Activated CD8-positive, alpha-beta memory T cell treated with anti-CD3 and anti-CD28 coated beads for 4 hours (primary cell): ENCODE measurements around the gene EMILIN3.

Source experiments
- DNase-seq, 2 donors: peaks; one replicate each; pipeline ENCODE4 v3.0.0-alpha.2; 2020; ENCODE audit warnings: low read depth in 2 of 2

EMILIN3 gene

DNA sequence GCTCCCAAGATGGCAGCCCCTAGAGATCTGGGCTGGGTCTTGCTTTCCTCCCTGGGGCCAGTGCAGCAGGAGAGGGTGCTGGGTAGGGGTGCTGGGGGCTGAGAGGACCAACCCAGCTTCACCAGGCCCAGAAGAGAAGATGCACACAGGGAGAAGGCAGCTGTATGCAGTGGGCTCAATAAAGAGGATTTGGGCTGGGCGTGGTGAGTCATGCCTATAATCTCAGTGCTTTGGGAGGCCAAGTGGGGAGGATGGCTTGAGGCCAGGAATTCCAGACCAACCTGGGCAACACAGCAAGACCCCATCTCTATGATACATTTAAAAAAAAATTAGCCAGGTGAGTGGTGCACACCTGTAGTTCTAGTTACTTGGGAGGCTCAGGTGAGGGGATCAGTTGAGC lies 25.7 kb upstream of the EMILIN3 start:
- DNase-seq, result no peak

DNA sequence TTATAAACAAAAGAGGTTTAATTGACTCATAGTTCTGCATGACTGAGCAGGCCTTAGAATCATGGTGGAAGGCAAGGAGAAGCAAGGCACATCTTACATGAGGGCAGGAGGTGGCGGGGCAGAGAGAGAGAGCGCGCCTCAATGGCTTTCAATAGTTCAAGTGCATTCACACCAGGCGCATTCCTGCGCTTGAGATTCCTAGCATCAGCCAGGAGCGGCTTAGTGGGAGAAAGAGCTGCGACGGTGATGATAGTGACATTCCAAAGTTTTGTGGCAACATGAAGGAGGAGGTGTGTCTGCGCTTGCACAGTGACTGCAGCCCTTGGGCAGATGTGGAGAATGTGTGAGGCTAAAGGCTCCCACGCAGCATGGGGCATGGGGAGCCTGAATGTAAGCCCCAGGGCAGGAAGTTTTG lies 25.0 kb upstream of the EMILIN3 start:
- no peak for DNase-seq

DNA sequence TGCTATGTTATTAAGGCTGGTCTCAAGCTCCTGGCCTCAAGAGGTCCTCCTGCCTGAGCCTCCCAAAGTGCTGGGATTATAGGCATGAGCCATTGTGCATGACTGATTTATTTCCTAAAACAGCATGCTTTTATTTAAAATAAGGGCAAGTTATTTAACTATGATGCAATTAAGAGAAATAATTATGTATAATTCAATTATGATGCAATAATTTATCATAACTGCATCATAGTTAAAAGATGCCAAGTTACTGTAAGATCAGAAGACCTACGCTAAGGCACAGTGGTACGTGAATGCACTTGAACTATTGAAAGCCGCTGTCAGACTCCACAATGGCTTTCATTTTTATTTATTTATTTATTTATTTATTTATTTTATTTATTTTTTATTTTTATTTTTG lies 24.3 kb upstream of the EMILIN3 start:
- DNase-seq, result no peak

DNA sequence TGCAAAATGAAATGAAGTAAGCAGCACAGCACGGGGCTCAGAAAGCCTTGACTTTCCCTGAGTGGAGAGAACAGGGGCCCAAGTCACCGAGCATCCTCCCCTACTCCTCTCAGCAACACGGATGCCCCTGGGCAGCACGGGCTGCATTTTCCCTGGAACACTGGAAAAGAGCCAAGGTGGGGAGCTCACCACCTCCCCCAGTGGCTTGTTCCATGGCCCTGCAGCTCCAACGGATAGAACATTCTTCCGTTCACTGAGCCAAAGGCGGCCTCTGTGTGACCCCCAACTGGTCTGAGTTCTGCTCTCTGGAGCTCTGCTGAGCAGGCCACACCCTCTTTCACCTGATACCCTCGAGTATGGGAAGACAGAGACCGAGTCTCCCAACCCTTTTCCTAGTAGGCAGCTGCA lies 20.8 kb upstream of the EMILIN3 start:
- no peak for DNase-seq

DNA sequence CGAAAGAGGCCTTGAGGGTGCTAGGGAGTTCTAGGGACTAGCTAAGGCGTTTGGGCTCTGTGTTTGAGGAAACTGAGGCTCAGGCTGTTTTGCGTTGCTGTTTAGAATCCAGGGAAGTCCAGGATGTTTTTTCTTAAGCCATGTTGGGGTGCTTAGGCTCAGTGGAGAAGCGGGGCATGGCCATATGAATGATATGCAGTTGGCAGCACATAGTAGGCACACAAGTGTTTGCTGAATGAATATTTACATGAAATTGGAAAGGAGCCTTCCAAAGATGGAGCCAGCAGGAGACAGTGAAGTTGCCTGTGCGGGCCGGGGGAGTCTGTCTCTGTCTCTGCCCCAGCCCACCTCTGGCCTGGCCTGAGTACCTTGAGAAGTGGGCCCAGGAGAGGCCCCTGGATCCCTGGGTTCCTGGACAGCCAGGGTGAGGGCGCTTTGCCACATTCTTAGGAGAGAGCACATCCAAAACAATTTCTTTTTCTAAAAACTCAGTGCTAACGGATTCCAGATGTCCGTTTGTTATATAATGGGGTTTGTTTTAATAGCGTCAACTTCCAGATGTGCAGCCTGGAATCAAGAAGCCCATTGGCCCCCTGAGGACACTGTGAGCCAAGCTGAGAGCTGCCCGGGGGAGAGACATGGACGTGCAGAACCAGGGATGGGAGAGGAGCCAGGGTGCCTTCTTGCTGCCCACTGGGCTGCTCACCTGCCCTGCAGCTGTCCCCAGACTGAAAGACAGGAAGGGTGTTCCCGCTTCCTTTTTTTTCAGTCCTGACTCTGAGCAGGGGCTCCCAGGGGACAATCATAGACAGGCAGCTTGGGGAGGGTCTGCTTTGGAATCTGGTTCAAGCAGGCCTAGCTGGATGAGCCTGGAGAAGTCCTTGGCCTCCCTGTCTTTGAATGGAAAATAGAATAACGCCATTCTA lies 20.1 kb upstream of the EMILIN3 start:
- no peak for DNase-seq

DNA sequence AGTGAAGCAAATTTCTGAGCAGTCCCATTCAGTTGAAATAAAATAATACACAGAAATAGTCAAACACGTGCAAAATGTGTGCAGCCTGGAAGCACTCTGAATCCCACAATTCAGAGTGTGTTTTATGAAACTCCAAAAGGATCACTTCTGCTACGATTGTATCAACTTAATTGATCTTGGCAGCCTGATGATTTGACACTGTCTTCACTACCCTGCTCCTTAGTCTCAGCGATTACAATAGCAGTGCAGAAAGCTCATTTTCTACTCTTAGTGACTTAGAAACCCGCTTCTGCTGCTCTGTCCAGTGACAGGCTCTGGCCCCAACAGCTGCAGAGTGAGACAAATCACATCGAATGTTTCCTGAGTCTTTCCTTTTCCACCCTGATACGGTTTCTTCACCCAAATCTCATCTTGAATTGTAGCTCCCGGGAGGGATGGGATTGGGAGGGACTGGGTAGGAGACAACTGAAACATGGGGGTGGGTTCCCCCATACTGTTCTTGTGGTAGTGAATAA lies 16.2 kb upstream of the EMILIN3 start:
- no peak for DNase-seq

DNA sequence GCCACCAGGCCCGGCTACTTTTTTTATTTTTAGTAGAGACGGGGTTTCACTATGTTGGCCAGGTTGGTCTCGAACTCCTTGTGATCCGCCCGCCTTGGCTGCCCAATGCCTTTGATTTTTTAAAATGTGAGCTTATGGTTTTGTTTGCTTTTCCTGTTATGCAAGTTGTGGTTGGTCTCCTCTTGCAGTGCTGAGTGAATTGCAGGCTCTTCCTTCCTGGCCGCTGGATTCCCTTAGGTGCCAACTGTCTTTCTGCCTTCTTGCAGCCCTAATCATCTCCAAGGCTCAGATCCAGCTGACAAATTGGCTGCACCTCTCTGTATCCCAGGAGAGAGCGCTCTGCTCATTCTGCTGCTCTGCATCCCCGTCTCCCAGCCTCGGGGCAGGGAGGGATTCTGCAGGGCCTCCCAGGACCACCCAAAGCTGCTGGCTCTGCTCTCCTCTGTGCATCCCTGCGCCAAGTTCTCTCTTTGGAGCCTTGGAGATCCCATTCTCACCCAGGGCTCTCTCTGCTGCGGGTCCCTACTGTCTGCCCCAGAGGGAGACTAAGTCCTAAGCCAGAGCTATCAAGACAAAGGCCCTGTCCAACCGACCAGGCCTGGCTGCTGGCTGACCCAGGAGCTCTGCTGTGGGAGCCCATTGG lies 14.1 kb upstream of the EMILIN3 start:
- no peak for DNase-seq

DNA sequence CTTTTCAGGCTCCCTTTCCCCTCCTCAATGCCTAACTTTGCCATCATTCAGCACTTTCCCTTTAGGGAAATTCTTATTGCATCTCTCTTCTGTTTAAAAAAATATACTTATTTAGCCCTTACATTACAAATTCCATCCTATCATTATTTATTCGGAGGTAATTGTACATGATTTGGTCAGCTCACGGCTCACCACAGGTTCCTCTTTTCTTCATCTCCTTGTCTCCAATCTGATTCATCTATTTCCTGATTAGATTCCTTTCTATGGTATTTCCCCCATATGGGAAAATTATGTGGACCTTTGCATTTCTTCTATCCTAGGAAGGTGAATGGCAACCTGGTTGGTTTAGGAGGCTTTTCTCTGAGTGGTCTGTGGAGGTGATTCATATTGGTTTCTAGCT lies 12.9 kb upstream of the EMILIN3 start:
- DNase-seq, result no peak

DNA sequence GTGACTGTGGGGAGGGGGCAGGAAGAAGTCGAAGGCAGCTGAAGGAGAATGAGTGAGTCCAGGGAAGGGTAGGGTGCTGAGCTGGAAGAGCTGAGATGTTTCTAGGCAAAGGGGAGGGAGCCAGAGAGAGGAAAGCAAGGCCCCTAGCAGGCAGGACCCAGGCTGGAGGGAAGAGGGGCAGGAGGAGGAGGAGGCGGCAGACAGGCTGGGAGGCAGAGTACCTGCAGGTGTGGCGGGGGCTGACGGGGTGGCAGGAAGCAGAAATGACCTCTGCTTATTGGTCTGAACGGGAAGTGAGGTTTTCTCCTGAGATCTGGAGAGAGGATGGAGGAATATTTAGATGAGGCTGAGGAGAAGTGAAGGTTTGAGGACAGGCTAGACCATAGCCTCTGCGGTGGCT lies 10.7 kb upstream of the EMILIN3 start:
- no peak for DNase-seq

DNA sequence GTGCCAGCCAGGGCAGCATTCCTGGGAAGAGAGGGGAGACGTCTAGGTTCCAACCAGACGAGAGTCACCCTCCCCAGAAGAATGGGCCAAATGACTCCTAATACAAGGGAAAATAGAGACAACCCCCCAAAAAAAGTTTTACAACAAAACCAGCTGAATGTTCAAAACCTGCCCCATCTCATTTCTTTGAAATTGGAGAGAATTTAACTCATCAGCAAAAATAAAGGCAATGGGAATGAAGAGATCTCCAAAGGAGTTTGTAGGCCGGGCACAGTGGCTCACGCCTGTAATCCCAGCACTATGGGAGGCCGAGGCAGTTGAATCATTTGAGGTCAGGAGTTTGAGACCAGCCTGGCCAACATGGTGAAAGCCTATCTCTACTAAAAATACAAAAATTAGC lies 9.7 kb upstream of the EMILIN3 start:
- no peak for DNase-seq

DNA sequence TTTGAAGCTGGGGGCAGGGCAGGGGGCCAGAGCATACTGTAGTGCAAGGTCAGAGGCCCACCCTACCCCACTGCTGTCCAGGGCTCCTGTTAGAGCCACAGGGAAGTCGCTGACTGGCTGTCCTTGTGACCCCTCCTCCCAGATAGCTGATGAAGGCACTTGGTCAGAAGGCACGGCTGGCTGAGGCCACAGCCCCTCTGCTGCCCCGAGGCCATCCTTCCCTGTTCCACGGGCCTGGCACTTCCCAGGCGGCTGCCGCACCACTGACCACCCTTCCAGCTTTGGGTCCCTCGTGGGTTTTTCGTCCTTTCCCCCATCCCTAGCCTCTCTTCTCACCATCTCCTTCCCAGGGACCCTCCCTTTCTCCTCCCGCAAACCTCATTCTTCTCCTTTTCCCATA lies 9.2 kb upstream of the EMILIN3 start:
- no peak for DNase-seq

DNA sequence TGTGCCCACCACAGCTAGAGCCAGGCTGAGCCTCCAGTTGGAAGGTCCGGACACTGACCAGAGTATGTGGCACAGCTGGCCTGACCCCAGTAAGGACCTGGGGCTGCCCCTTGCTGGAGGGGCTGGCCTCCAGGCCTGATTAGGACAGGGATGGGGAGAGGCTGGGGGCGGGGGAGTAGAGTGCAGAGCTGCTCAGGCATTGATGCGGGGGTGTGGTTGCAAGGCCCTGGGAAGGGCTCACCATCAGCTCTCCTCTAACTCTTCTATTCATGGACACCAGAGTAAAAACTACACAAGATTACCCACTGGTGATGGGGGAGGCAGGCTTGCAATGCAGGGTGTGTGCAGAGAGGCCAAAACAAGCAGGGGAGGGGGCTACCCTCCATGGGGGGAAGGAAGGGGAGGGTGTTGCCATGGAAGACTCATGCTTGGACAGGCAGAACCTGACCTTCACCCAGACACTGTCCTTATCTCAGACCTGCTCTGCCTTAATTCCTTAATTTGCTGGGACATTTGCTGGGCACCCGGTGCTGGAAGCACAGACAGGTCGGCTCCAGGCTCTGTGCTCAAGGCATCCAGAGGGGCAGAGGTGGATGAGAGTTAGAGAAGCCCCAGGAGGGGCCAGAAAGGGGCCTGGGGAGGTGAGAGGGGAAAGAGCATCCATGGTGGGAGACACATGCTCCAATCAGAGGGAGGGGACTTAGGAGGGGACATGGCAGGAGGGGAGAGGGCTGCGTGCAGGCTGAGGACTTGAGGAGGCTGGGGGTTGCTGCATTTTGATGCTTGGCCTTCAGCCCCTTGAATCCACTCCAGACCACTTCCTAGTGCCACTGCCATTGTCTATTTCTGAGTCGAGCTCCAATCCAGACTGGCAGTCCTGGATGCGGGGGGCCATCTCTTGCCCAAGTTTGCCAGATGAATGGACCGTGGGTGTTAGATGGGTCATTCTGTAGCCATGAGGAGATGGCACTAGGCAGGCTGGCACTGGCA lies 7.6 kb upstream of the EMILIN3 start:
- no peak for DNase-seq

DNA sequence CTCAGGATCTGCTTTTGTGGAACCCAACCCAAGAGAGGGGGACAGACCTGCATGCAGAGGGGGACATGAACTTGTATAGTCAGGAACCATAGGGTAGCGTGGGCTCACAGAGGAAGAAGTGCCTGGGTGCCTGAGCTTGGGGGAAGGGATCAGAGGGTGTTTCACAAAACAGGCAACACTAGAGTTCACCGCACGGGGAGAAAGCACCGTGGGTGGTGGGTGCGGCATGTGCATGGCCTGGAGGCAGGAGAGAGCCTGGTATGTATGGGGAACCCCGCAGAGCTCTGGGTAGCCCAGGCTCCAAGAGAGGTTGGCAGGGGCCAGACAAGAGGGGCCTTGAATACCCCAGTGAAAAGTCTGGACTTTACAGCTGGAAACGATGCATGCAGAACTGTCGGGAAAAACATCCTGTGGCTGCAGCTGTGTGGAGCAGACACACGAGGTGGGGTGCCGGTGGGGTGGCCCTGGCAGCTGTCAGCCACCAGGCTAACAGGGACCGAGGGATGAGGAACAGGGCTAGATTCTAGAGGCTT lies 6.7 kb upstream of the EMILIN3 start:
- no peak for DNase-seq

DNA sequence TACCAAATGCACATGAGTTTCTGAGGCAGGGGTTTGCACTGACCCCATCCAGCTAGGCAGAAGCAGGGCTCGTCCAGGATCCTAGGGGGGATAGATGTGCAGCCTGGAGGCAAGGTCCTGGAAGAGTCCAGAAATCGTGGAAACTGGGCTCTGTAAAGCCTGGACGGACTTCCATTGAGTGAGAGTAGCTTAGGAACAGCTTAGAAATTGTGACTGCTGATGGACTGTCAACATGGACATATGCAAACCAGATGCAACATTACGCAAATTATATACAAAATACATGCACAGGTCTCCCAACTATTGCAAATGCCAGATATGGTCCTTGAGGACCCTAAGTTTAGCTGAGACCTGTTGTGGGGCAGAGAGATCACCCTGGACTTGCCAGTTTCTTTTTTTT lies 4.8 kb upstream of the EMILIN3 start:
- no peak for DNase-seq

DNA sequence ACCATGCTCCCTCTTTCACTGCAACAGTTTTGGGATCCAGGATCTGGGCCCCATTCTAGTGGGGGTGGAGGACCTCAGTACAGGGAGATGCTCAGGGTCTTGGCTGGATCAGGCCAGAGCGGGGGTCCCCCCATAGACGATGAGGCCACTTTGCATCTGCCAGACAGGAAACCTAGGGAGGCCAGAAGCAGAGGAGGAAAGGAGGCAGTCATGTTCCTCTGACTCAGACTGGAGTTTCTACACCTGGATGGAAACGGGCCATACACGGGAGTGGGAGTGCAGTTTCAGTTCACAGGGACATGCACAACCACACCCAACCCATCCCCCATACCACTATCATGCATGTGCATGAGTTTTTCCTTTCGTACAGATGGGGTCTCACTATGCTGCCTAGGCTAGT lies 3.6 kb upstream of the EMILIN3 start:
- no peak for DNase-seq

DNA sequence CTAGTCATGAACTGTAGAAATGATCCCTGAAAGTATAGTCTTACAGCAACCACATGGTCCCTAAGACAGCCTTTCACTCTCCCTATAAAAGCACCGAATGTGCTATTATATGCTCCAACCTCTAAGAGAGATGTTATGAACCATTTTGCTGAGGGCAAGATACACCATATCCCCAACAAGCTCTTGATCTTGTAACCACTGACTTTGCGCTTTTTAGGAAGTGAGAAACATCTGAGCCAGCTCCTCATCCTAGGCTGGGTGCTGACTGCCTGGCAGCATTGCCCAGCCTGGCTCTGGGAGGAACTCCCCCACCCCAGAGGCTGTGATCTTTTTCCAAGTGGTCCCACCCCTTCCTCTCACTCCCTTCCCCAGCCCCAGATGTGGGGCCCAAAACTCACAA lies 3.1 kb upstream of the EMILIN3 start:
- no peak for DNase-seq

DNA sequence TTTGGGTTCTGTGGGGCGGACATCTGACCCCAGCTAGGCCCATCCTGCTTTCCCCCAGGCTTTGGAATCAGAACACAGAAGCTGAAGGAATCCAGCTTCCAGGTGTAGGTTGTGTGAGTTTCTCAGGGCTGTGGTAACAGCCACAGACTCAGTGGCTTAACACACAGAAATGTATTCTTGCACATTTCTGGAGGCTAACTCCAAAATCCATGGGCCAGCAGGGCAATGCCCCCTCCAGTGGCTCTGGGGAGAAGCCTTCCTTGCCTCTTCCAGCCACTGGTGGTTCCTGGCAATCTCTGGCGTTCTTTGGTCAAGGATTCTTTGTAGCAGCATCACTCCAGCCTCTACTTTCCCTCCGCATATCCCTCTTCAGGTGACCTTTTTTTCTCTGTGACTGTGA lies 1.3 kb upstream of the EMILIN3 start:
- no peak for DNase-seq

DNA sequence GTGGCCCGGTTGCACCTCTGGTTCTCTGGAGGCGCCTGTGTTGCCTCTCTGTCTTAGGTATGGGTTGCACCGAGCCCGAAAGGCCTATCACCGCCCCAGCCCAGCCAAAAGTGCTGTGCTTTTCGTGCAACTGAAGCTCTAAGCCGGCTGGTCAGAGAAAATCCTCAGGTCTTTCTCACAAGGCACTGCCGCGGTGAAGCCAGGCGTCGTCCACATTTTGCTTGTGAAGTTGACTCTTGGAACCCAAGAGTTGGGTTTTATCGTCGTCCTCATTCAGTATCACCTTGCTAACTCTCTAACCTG lies 726 bp upstream of the EMILIN3 start:
- no peak for DNase-seq

DNA sequence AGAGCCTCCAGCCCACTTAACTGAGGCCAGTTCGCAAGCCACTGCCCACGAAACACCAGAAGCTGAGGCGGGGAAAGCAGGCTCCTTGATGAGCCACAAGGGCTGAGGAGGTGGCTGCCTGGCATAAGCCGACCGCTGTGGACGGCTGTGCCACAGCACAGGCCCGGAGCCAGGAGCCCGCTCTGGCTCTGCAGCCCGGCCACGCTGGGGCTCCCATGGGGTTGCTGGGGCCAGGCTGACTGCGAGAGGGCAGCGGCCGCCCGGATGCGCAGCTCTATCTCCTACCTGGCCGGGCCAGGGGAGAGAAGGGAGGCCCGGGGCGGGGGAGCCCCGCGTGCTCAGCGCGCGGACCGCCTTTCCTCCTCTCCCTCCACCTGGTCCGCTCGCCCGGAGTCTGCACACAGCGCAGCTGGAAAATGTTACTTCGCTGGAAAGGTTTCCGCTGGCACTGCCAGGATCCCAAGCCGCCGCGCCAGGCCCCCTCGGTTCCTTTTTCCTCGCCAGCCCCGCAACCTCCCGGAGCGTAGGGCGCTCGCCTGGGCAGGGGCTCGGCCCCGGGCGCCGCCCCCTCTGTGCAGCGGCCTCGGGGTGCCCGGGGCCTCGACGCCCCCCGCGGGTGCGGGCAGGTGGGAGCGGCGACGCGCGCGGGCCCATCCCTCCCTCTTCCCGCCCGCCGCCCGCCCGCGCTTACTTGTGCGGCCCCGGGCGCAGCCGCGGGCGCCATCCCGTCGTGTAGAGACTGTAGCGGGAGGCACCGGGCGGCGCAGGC lies 657 bp downstream of the EMILIN3 start:
- DNase-seq, result no peak

DNA sequence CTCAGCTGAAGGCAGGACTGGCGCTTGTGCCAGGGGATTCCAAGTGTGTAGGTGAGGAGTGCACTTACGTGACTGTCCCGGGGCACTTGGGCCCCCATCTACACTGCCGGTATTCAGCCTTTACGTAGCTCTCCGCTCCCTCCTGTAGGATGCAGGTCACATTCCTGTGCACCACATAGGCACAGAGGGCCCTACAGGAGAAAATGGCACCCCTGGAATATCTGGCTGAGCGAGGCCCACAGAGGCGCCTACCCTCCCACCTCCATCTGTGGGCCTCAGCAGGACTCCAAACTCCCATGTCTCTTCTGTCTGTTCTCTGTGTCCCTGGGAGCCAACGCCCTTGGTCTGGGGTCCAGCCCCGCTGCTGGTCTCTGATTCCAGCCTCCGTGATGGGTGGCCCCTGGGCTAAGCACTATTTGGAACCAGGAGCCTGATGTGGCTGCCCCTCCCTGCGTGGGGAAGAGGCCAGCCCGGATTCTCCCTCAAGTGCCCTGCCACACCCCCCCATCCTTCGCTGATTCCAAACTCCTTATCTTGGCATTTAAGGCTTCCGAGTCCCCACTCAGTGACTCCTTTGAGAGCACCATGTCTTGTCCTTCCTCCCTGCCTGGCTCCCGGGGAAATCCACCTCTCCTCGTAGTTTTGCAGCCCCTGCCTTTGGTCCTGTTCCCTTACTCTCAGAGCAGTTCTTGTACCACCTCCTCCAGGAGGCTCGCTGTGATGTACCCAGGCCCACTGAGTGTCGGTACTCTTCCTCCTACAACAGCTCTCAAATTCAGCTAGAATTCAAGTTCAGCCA lies 1.5 kb downstream of the EMILIN3 start:
- DNase-seq, result no peak
